Measurements from ENCODE around the gene ADGRB3. TPM values are rescaled to one million over a fixed set of nuclear protein-coding genes. Genes with fewer than 3 reads are reported as not detected.
A peak's percentile ranks its signal among the peaks of the same experiment; 100 is the strongest.

The ADGRB3 gene
- polyA plus RNA-seq, 4 donors = 1.6 to 2.1 TPM; not detected in 2

DNA sequence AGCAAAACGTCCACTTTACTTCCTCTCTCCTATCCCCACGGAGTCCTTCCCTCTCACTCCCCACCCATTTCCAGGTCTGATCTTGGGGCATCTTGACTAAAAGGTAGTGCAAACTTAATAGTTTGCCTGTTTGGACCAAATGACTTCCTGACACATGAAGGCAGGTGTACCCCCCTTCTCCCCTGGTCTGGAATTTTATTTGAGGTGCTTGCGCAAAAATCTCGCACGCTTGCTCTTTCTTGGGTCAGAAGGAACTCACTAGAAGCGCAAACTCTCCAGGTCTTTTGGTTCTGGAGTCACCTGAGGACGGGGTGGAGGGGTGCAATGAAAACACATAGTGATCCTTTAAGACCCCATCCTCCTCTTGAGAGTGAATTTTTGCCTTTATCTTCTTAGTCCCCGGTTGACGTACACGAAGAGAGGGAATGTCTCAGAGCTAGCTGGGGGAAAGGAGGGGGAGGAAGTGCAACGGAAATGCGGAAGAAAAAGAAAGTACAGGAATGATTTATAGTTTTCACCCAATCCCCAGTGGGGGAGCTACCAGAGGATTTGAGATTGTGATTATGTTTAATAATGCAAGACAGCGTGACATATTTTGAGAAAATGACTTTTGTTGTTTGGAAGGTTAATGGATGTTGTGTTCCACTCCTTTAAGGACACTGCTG, 4.9 kb downstream of the ADGRB3 start:
- no peak for FAIRE-seq
- DNase-seq = no peak
- Histone ChIP-seq H3K9me3 (ENCODE audit: control insufficient read depth in 2 of 2, insufficient read depth in 1 of 2, low read depth in 1 of 2, low read length in 1 of 2) (no peaks in the 10 kb centered on the region), H3K4me1 (ENCODE audit: control insufficient read depth in 3 of 3, insufficient read depth in 2 of 3, low read depth in 1 of 3, low read length in 2 of 3) (peaks cover 0 to 5% (median 2%) of the 10 kb centered on the region in 3 donors), H3K36me3 (ENCODE audit: control insufficient read depth in 3 of 3, insufficient read depth in 2 of 3, low read depth in 1 of 3, low read length in 3 of 3) (no peaks in the 10 kb centered on the region), H3K27me3 (ENCODE audit: control insufficient read depth in 3 of 3, insufficient read depth in 3 of 3, low read length in 3 of 3) (peaks cover 0 to 33% (median 2%) of the 10 kb centered on the region in 3 donors), H3K27ac (ENCODE audit: low read depth in 1 of 3, low read length in 2 of 3) (peak overlapping the region in 1 of 3 donors; percentile 8), H3K4me3 (ENCODE audit: low read depth in 1 of 3, low read length in 3 of 3) (peak overlapping the region in 1 of 3 donors; percentile 16)
- 14 to 22% (median 16%) methylated on average over 13 of the region's 13 CpGs for WGBS, 3 donors

- WGBS, 3 donors = 10 to 18% (median 10%) methylated on average over 3 of the region's 3 CpGs
- DNase-seq (no peak), FAIRE-seq (no peak)
- peaks cover 0 to 5% (median 2%) of the 10 kb centered on the region in 3 donors for H3K4me1 ChIP-seq (ENCODE audit: control insufficient read depth in 3 of 3, insufficient read depth in 2 of 3, low read depth in 1 of 3, low read length in 2 of 3)
- no peaks in the 10 kb centered on the region for H3K9me3 ChIP-seq (ENCODE audit: control insufficient read depth in 2 of 2, insufficient read depth in 1 of 2, low read depth in 1 of 2, low read length in 1 of 2)
- peak overlapping the region in 1 of 3 donors; percentile 8 for H3K27ac ChIP-seq (ENCODE audit: low read depth in 1 of 3, low read length in 2 of 3)
- peak overlapping the region in 1 of 3 donors; percentile 16 for H3K4me3 ChIP-seq (ENCODE audit: low read depth in 1 of 3, low read length in 3 of 3)
- H3K27me3 ChIP-seq (ENCODE audit: control insufficient read depth in 3 of 3, insufficient read depth in 3 of 3, low read length in 3 of 3) = peaks cover 0 to 30% (median 0%) of the 10 kb centered on the region in 3 donors
- H3K36me3 ChIP-seq (ENCODE audit: control insufficient read depth in 3 of 3, insufficient read depth in 2 of 3, low read depth in 1 of 3, low read length in 3 of 3) = no peaks in the 10 kb centered on the region
Observed at GRCh38 chr6:68640491-68640835, 5.4 kb downstream of the ADGRB3 start.

DNA sequence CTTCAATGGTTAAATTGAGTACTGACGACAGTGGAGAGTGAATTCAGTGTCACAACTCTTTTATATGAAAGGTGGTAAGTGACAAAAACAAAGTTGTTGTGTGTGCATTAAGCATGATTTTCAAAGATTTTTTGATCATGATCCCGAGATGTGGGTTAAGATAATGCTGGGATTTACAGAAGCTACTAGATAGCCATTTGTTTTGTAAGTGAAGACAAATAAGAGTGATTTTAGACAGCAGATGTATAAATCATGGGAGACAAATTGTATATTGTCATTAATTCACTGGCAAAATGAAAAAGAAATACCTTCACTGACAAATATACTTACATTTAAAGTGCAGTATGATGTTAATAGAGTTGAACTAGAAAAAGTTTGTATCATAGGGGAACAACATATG, 6.1 kb downstream of the ADGRB3 start:
- H3K4me1 ChIP-seq (ENCODE audit: control insufficient read depth in 3 of 3, insufficient read depth in 2 of 3, low read depth in 1 of 3, low read length in 2 of 3) = peaks cover 0 to 5% (median 0%) of the 10 kb centered on the region in 3 donors
- H3K27ac ChIP-seq (ENCODE audit: low read depth in 1 of 3, low read length in 2 of 3) = no peak overlapping the region
- DNase-seq (no peak), FAIRE-seq (no peak)
- H3K36me3 ChIP-seq (ENCODE audit: control insufficient read depth in 3 of 3, insufficient read depth in 2 of 3, low read depth in 1 of 3, low read length in 3 of 3) = no peaks in the 10 kb centered on the region
- no peak overlapping the region for H3K4me3 ChIP-seq (ENCODE audit: low read depth in 1 of 3, low read length in 3 of 3)
- H3K9me3 ChIP-seq (ENCODE audit: control insufficient read depth in 2 of 2, insufficient read depth in 1 of 2, low read depth in 1 of 2, low read length in 1 of 2) = no peaks in the 10 kb centered on the region
- peaks cover 0 to 22% (median 0%) of the 10 kb centered on the region in 3 donors for H3K27me3 ChIP-seq (ENCODE audit: control insufficient read depth in 3 of 3, insufficient read depth in 3 of 3, low read length in 3 of 3)
- 52 to 62% (median 52%) methylated on average over 2 of the region's 2 CpGs for WGBS, 3 donors

- H3K4me3 ChIP-seq (ENCODE audit: low read depth in 1 of 3, low read length in 3 of 3) = no peak overlapping the region
- H3K4me1 ChIP-seq (ENCODE audit: control insufficient read depth in 3 of 3, insufficient read depth in 2 of 3, low read depth in 1 of 3, low read length in 2 of 3) = no peaks in the 10 kb centered on the region
- H3K27me3 ChIP-seq (ENCODE audit: control insufficient read depth in 3 of 3, insufficient read depth in 3 of 3, low read length in 3 of 3) = peaks cover 0 to 13% (median 0%) of the 10 kb centered on the region in 3 donors
- H3K27ac ChIP-seq (ENCODE audit: low read depth in 1 of 3, low read length in 2 of 3) = no peak overlapping the region
- no peaks in the 10 kb centered on the region for H3K9me3 ChIP-seq (ENCODE audit: control insufficient read depth in 2 of 2, insufficient read depth in 1 of 2, low read depth in 1 of 2, low read length in 1 of 2)
- H3K36me3 ChIP-seq (ENCODE audit: control insufficient read depth in 3 of 3, insufficient read depth in 2 of 3, low read depth in 1 of 3, low read length in 3 of 3) = no peaks in the 10 kb centered on the region
- FAIRE-seq = no peak
- no peak for DNase-seq
Observed at GRCh38 chr6:68642081-68642480, 7.0 kb downstream of the ADGRB3 start.

DNA sequence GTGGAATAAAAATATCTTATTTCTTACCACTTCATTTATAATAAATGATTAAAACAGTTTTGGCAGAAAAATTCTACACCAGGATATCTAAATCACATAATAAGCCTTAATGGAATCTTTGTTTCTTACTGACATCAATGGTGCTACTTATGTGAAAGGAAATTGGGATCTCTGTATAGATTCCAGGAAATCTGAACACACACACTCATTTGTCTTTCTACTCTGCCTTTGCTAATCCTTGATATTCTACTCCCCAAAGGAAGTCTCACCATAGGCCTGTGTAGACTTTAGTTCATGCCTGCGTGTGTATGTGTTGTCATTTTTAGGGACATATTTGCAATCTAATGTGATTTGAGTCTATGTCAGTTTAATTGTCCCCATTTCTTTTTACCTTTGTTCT, 7.9 kb downstream of the ADGRB3 start:
- Histone ChIP-seq H3K27me3 (ENCODE audit: control insufficient read depth in 3 of 3, insufficient read depth in 3 of 3, low read length in 3 of 3) (peaks cover 0 to 12% (median 0%) of the 10 kb centered on the region in 3 donors), H3K4me1 (ENCODE audit: control insufficient read depth in 3 of 3, insufficient read depth in 2 of 3, low read depth in 1 of 3, low read length in 2 of 3) (no peaks in the 10 kb centered on the region), H3K27ac (ENCODE audit: low read depth in 1 of 3, low read length in 2 of 3) (no peak overlapping the region), H3K9me3 (ENCODE audit: control insufficient read depth in 2 of 2, insufficient read depth in 1 of 2, low read depth in 1 of 2, low read length in 1 of 2) (no peaks in the 10 kb centered on the region), H3K36me3 (ENCODE audit: control insufficient read depth in 3 of 3, insufficient read depth in 2 of 3, low read depth in 1 of 3, low read length in 3 of 3) (no peaks in the 10 kb centered on the region), H3K4me3 (ENCODE audit: low read depth in 1 of 3, low read length in 3 of 3) (no peak overlapping the region)
- no peak for DNase-seq
- no peak for FAIRE-seq
- 76 to 97% (median 81%) methylated on average over 1 of the region's 1 CpG for WGBS, 3 donors

GRCh38 chr6:68649669-68650068, 14.6 kb downstream of the ADGRB3 start:
- Histone ChIP-seq H3K36me3 (ENCODE audit: control insufficient read depth in 3 of 3, insufficient read depth in 2 of 3, low read depth in 1 of 3, low read length in 3 of 3) (no peaks in the 10 kb centered on the region), H3K27ac (ENCODE audit: low read depth in 1 of 3, low read length in 2 of 3) (no peak overlapping the region), H3K4me1 (ENCODE audit: control insufficient read depth in 3 of 3, insufficient read depth in 2 of 3, low read depth in 1 of 3, low read length in 2 of 3) (no peaks in the 10 kb centered on the region), H3K9me3 (ENCODE audit: control insufficient read depth in 2 of 2, insufficient read depth in 1 of 2, low read depth in 1 of 2, low read length in 1 of 2) (no peaks in the 10 kb centered on the region), H3K27me3 (ENCODE audit: control insufficient read depth in 3 of 3, insufficient read depth in 3 of 3, low read length in 3 of 3) (no peaks in the 10 kb centered on the region), H3K4me3 (ENCODE audit: low read depth in 1 of 3, low read length in 3 of 3) (no peak overlapping the region)
- 83 to 91% (median 88%) methylated on average over 3 of the region's 3 CpGs for WGBS, 3 donors
- FAIRE-seq = no peak
- DNase-seq = no peak

GRCh38 chr6:68650142-68650541, 15.1 kb downstream of the ADGRB3 start:
- no peak overlapping the region for H3K4me3 ChIP-seq (ENCODE audit: low read depth in 1 of 3, low read length in 3 of 3)
- no peak for FAIRE-seq
- H3K9me3 ChIP-seq (ENCODE audit: control insufficient read depth in 2 of 2, insufficient read depth in 1 of 2, low read depth in 1 of 2, low read length in 1 of 2) = no peaks in the 10 kb centered on the region
- H3K4me1 ChIP-seq (ENCODE audit: control insufficient read depth in 3 of 3, insufficient read depth in 2 of 3, low read depth in 1 of 3, low read length in 2 of 3) = no peaks in the 10 kb centered on the region
- 86 to 90% (median 86%) methylated on average over 4 of the region's 4 CpGs for WGBS, 3 donors
- no peak for DNase-seq
- H3K36me3 ChIP-seq (ENCODE audit: control insufficient read depth in 3 of 3, insufficient read depth in 2 of 3, low read depth in 1 of 3, low read length in 3 of 3) = no peaks in the 10 kb centered on the region
- no peak overlapping the region for H3K27ac ChIP-seq (ENCODE audit: low read depth in 1 of 3, low read length in 2 of 3)
- H3K27me3 ChIP-seq (ENCODE audit: control insufficient read depth in 3 of 3, insufficient read depth in 3 of 3, low read length in 3 of 3) = no peaks in the 10 kb centered on the region

DNA sequence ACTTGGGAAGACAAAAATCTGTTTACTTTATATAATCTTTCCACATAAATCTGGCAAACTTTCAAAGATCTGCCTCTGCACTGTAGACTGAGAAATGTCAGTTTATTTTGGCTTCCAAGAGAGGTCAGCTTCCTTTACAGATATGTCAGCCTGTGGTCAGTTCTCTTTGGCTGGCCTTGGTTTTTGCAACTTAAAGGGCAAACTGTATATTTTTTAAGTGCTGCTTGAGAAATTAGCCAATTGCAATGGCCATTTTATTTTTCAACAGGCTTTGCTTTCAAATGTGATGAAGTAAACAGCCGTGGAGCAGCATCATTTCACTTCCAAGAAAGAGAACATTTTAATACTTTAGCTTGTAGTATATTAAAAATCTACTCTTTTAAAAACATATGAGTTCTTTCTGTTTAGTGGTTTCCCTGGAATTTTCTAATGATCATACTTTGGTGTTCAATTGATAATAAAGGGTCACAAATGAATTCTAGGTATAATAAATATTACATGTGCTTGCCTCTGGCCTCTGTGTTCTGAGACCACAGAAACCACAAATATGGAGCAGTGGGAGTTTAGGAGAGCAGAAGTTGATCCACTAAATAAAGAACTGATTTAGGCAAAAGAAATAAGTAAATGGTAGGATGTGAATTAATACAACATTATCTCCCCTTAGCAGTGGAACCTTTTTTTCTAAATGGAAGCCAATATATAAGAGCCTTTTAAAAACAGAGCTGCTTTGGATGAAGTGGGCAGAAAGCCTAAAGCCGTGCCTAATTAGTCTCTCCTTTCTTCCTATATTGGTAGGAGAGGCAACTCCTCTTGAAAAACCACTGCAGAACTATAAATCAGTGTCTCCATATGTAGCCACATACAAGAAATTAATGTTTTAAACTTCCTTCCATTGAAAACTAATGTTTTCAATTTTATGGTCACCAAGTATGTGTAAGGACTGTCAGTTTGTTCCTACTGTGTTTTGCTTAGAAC, 16.2 kb downstream of the ADGRB3 start:
- Histone ChIP-seq H3K36me3 (ENCODE audit: control insufficient read depth in 3 of 3, insufficient read depth in 2 of 3, low read depth in 1 of 3, low read length in 3 of 3) (no peaks in the 10 kb centered on the region), H3K9me3 (ENCODE audit: control insufficient read depth in 2 of 2, insufficient read depth in 1 of 2, low read depth in 1 of 2, low read length in 1 of 2) (no peaks in the 10 kb centered on the region), H3K4me1 (ENCODE audit: control insufficient read depth in 3 of 3, insufficient read depth in 2 of 3, low read depth in 1 of 3, low read length in 2 of 3) (no peaks in the 10 kb centered on the region), H3K27ac (ENCODE audit: low read depth in 1 of 3, low read length in 2 of 3) (no peak overlapping the region), H3K27me3 (ENCODE audit: control insufficient read depth in 3 of 3, insufficient read depth in 3 of 3, low read length in 3 of 3) (no peaks in the 10 kb centered on the region), H3K4me3 (ENCODE audit: low read depth in 1 of 3, low read length in 3 of 3) (no peak overlapping the region)
- WGBS, 3 donors = 53 to 66% (median 65%) methylated on average over 2 of the region's 2 CpGs
- no peak for DNase-seq
- FAIRE-seq = no peak

Data from small intestine (tissue), 7 donors.